HG03342 (cell line): ENCODE measurements around the gene MT4.

Experiments used
- ATAC-seq: cut with Tn5 transposase; IDR thresholded peaks from one replicate; pipeline ENCODE4 v1.9.1; 2021; ENCODE audit warnings: mild to moderate bottlenecking, moderate library complexity; ENCODE audit not compliant: unreplicated experiment

MT4 gene

GRCh38 chr16:56564793-56565477 lies at the start of gene MT4:
MT4 (plus strand) TSS chr16:56565073; CDS start chr16:56565129, 56 bp downstream.
- no peak for ATAC-seq

- no peak for ATAC-seq
Measured at GRCh38 chr16:56515665-56516064, 49.2 kb upstream of the MT4 start.

- ATAC-seq: no peak
Measured at GRCh38 chr16:56517206-56517605, 47.7 kb upstream of the MT4 start.

GRCh38 chr16:56518425-56518824 lies 46.4 kb upstream of the MT4 start:
- ATAC-seq: no peak

GRCh38 chr16:56519459-56520250 lies 45.2 kb upstream of the MT4 start, which contains the start of gene BBS2:
BBS2 (minus strand) TSS chr16:56520024; CDS start chr16:56519862, 162 bp downstream.
- peak; percentile 81 for ATAC-seq

- ATAC-seq: no peak
Measured at GRCh38 chr16:56520251-56520577, 44.7 kb upstream of the MT4 start.

- ATAC-seq: no peak
Measured at GRCh38 chr16:56525236-56525635, 39.6 kb upstream of the MT4 start.

GRCh38 chr16:56530872-56531271 lies 34.0 kb upstream of the MT4 start:
- ATAC-seq: no peak

- ATAC-seq: no peak
Measured at GRCh38 chr16:56532714-56533113, 32.2 kb upstream of the MT4 start.

GRCh38 chr16:56534847-56535383 lies 30.0 kb upstream of the MT4 start:
- ATAC-seq: no peak

GRCh38 chr16:56538331-56538730 lies 26.5 kb upstream of the MT4 start:
- no peak for ATAC-seq

GRCh38 chr16:56539656-56540055 lies 25.2 kb upstream of the MT4 start:
- no peak for ATAC-seq

GRCh38 chr16:56542039-56542438 lies 22.8 kb upstream of the MT4 start:
- ATAC-seq: no peak

- no peak for ATAC-seq
Measured at GRCh38 chr16:56547120-56547948, 17.5 kb upstream of the MT4 start.

- ATAC-seq: no peak
Measured at GRCh38 chr16:56547949-56548567, 16.8 kb upstream of the MT4 start.

GRCh38 chr16:56549161-56549560 lies 15.7 kb upstream of the MT4 start:
- ATAC-seq: no peak

GRCh38 chr16:56549744-56550385 lies 15.0 kb upstream of the MT4 start:
- ATAC-seq: no peak

- no peak for ATAC-seq
Measured at GRCh38 chr16:56551796-56552738, 12.8 kb upstream of the MT4 start.

- no peak for ATAC-seq
Measured at GRCh38 chr16:56554441-56554840, 10.4 kb upstream of the MT4 start.
